Sciatic nerve (tissue), 2 donors: ENCODE results near the gene LZTS2. TPM values are rescaled to one million over a fixed set of nuclear protein-coding genes. Genes with fewer than 3 reads are reported as not detected.

Source experiments
- ATAC-seq: fragments of 200-7000 bp; cut with Tn5 transposase; one replicate; pipeline ENCODE4 v1.9.1; 2020; ENCODE audit warnings: mild to moderate bottlenecking, moderate library complexity
- DNase-seq: peaks from one replicate; pipeline ENCODE4 v3.0.0-alpha.2; 2020; ENCODE audit warnings: low spot score
- intact Hi-C: fragments of 100-400 bp; cut with DNase I; formaldehyde crosslinking; loops from one replicate; pipeline ENCODE4 v1.14.2; 2022
- total RNA-seq: library from RNA; stranded (reverse); fragmentation: NEBNext Ultra II Directional; extraction: Animal tissue kit (Norgen Biotek cat#: 25700); gene quantifications from one replicate; pipeline ENCODE4 v1.2.1, GENCODE V29; 2021
- donor health status: DM: no; HTN: no; CAD: no.
- donor health status: DM: no; HTN: no; CAD: no.

Gene LZTS2
- total RNA-seq, 1 donor from 2014 or later: 78.6 TPM

- DNase-seq (no peak), ATAC-seq (no peak)
- intact Hi-C loops: no loop called here
These were observed 42.5 kb downstream of the LZTS2 start for GRCh38 chr10:101042118-101042517.

GRCh38 chr10:101042667-101043362 is 43.2 kb downstream of the LZTS2 start:
- intact Hi-C loops: no loop called here
- ATAC-seq (peak; percentile 95), DNase-seq (peak; percentile 98)

- ATAC-seq: no peak
- DNase-seq: no peak
- intact Hi-C loops: no loop called here
These were observed 43.7 kb downstream of the LZTS2 start for GRCh38 chr10:101043363-101043707.

GRCh38 chr10:101044117-101044516 is 44.5 kb downstream of the LZTS2 start:
- intact Hi-C loops: no loop called here
- no peak for ATAC-seq
- DNase-seq: no peak

GRCh38 chr10:101046332-101047238 is 47.0 kb downstream of the LZTS2 start:
- DNase-seq (no peak), ATAC-seq (no peak)
- intact Hi-C loops: no loop called here

GRCh38 chr10:101047268-101047667 is 47.7 kb downstream of the LZTS2 start:
- DNase-seq (no peak), ATAC-seq (no peak)
- intact Hi-C loops: no loop called here

GRCh38 chr10:101047961-101048892 is 48.6 kb downstream of the LZTS2 start:
- DNase-seq (no peak), ATAC-seq (no peak)
- intact Hi-C loops: no loop called here

- ATAC-seq: peak; percentile 54
- DNase-seq: peak; percentile 78
- intact Hi-C loops: no loop called here
These were observed 50.8 kb downstream of the LZTS2 start for GRCh38 chr10:101050208-101051069.

- intact Hi-C loops: no loop called here
- ATAC-seq: peak; percentile 45
- no peak for DNase-seq
These were observed 52.7 kb downstream of the LZTS2 start for GRCh38 chr10:101052285-101052684.

GRCh38 chr10:101053516-101053915 is 53.9 kb downstream of the LZTS2 start:
- ATAC-seq (no peak), DNase-seq (no peak)
- intact Hi-C loops: no loop called here

GRCh38 chr10:101054351-101054750 is 54.7 kb downstream of the LZTS2 start:
- intact Hi-C loops: no loop called here
- DNase-seq (no peak), ATAC-seq (no peak)

GRCh38 chr10:101054876-101055275 is 55.3 kb downstream of the LZTS2 start:
- DNase-seq (no peak), ATAC-seq (no peak)
- intact Hi-C loops: no loop called here

GRCh38 chr10:101055411-101055810 is 55.8 kb downstream of the LZTS2 start:
- no peak for ATAC-seq
- DNase-seq: no peak
- intact Hi-C loops: no loop called here

GRCh38 chr10:101056365-101057151 is 57.0 kb downstream of the LZTS2 start:
- intact Hi-C loops: no loop called here
- ATAC-seq (no peak), DNase-seq (no peak)
